ENCODE measurements around the gene MRAP2.
"Not testable (repeated sequence)": the region's sequence is repeated elsewhere in the genome, so short reads cannot be mapped to it uniquely, and the experiment has no call there.

The MRAP2 gene

GRCh38 chr6:84033523-84034451 lies at the start of gene MRAP2:
TSS of gene MRAP2 (plus strand) at chr6:84033772. CDS start at chr6:84055319, 21,547 bp downstream.
- peak; percentile 69 for DNase-seq

GRCh38 chr6:83984411-83984810 lies 49.2 kb upstream of the MRAP2 start:
- no peak for DNase-seq

- no peak for DNase-seq
These were observed 48.3 kb upstream of the MRAP2 start for GRCh38 chr6:83985308-83985713.

GRCh38 chr6:83985715-83986114 lies 47.9 kb upstream of the MRAP2 start:
- no peak for DNase-seq

GRCh38 chr6:83998021-83998584 lies 35.5 kb upstream of the MRAP2 start:
- DNase-seq: no peak

- no peak for DNase-seq
These were observed 32.5 kb upstream of the MRAP2 start for GRCh38 chr6:84001119-84001518.

GRCh38 chr6:84002226-84002625 lies 31.3 kb upstream of the MRAP2 start:
- no peak for DNase-seq

GRCh38 chr6:84003131-84003530 lies 30.4 kb upstream of the MRAP2 start:
- no peak for DNase-seq

- no peak for DNase-seq
These were observed 29.9 kb upstream of the MRAP2 start for GRCh38 chr6:84003654-84004053.

GRCh38 chr6:84007871-84008270 lies 25.7 kb upstream of the MRAP2 start:
- no peak for DNase-seq

GRCh38 chr6:84013354-84013753 lies 20.2 kb upstream of the MRAP2 start:
- no peak for DNase-seq

- peak; percentile 35 for DNase-seq
These were observed 19.6 kb upstream of the MRAP2 start for GRCh38 chr6:84013931-84014330.

GRCh38 chr6:84016029-84016428 lies 17.5 kb upstream of the MRAP2 start:
- no peak for DNase-seq

GRCh38 chr6:84017709-84018452 lies 15.7 kb upstream of the MRAP2 start:
- no peak for DNase-seq

- DNase-seq: no peak
These were observed 15.0 kb upstream of the MRAP2 start for GRCh38 chr6:84018453-84019061.

- DNase-seq: no peak
These were observed 14.3 kb upstream of the MRAP2 start for GRCh38 chr6:84019141-84019841.

GRCh38 chr6:84019842-84020211 lies 13.7 kb upstream of the MRAP2 start:
- no peak for DNase-seq

- DNase-seq: no peak
These were observed 11.9 kb upstream of the MRAP2 start for GRCh38 chr6:84021625-84022024.

GRCh38 chr6:84026721-84027164 lies 6.8 kb upstream of the MRAP2 start:
- no peak for DNase-seq

- DNase-seq: peak; percentile 90
These were observed 6.0 kb upstream of the MRAP2 start for GRCh38 chr6:84027340-84028181.

GRCh38 chr6:84028350-84028749 lies 5.2 kb upstream of the MRAP2 start:
- DNase-seq: no peak

- DNase-seq: not testable (repeated sequence)
These were observed 1.6 kb upstream of the MRAP2 start for GRCh38 chr6:84032000-84032399.
